Measurements from ENCODE around the gene PLEKHA4. TPM values are rescaled to one million over a fixed set of nuclear protein-coding genes. Genes with fewer than 3 reads are reported as not detected.
A peak's percentile ranks its signal among the peaks of the same experiment; 100 is the strongest.

The PLEKHA4 gene
- polyA plus RNA-seq, 1 donor: 14.5 TPM

DNA sequence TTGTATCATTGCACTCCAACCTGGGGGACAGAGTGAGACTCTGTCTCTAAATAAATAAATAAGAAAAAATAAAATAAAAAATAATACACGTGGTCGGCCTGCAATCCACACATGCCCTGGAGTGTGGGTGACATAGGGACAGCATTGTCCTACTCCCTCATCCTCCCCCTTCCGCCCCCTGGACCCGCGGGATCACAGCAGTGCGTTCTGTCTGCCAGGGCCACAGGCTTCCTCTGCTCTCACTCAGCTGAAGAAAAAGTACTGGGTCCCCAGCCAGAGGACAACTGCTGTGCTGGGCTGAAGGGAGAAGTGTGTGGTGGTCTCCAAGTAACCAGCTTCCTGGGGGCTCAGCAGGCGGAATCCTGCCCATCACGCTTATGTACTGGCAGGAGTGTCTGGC is 63.9 kb downstream of the PLEKHA4 start:
- peaks cover 31% of the 10 kb centered on the region for H3K4me1 ChIP-seq (ENCODE audit: control insufficient read depth, insufficient read depth, low read length)
- no peak overlapping the region for H3K27ac ChIP-seq (ENCODE audit: low read length)
- no peaks in the 10 kb centered on the region for H3K9me3 ChIP-seq (ENCODE audit: control insufficient read depth, low read depth, low read length)
- H3K27me3 ChIP-seq (ENCODE audit: control insufficient read depth, insufficient read depth, low read length): no peaks in the 10 kb centered on the region
- no peak overlapping the region for H3K4me3 ChIP-seq (ENCODE audit: low read length)
- peaks cover 10% of the 10 kb centered on the region for H3K36me3 ChIP-seq (ENCODE audit: control insufficient read depth, insufficient read depth, low read length)
- no CpG with 5 or more reads among the region's 8 CpGs for WGBS (ENCODE audit: insufficient coverage, low lambda C conversion rate)
- no peak for DNase-seq

DNA sequence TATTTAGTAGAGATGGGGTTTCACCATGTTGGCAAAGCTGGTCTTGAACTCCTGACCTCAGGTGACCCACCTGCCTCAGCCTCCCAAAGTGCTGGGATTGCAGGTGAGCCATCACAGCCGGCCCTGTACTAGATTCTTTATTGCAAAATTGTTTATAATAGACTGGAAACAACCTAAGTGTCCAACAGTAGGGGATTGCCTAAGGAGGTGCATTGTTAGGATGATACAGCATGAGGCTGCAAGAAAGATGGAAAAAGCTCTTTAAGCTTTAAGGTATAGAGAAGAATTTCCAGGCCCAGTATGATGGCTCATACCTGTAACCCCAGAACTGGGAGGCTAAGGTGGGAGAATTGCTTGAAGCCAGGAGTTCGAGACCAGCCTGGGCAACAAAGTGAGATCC is 65.8 kb downstream of the PLEKHA4 start:
- WGBS (ENCODE audit: insufficient coverage, low lambda C conversion rate): no CpG with 5 or more reads among the region's 2 CpGs
- H3K4me3 ChIP-seq (ENCODE audit: low read length): no peak overlapping the region
- no peaks in the 10 kb centered on the region for H3K9me3 ChIP-seq (ENCODE audit: control insufficient read depth, low read depth, low read length)
- H3K27ac ChIP-seq (ENCODE audit: low read length): no peak overlapping the region
- no peak for DNase-seq
- peaks cover 12% of the 10 kb centered on the region for H3K4me1 ChIP-seq (ENCODE audit: control insufficient read depth, insufficient read depth, low read length)
- H3K27me3 ChIP-seq (ENCODE audit: control insufficient read depth, insufficient read depth, low read length): no peaks in the 10 kb centered on the region
- peaks cover 16% of the 10 kb centered on the region for H3K36me3 ChIP-seq (ENCODE audit: control insufficient read depth, insufficient read depth, low read length)

DNA sequence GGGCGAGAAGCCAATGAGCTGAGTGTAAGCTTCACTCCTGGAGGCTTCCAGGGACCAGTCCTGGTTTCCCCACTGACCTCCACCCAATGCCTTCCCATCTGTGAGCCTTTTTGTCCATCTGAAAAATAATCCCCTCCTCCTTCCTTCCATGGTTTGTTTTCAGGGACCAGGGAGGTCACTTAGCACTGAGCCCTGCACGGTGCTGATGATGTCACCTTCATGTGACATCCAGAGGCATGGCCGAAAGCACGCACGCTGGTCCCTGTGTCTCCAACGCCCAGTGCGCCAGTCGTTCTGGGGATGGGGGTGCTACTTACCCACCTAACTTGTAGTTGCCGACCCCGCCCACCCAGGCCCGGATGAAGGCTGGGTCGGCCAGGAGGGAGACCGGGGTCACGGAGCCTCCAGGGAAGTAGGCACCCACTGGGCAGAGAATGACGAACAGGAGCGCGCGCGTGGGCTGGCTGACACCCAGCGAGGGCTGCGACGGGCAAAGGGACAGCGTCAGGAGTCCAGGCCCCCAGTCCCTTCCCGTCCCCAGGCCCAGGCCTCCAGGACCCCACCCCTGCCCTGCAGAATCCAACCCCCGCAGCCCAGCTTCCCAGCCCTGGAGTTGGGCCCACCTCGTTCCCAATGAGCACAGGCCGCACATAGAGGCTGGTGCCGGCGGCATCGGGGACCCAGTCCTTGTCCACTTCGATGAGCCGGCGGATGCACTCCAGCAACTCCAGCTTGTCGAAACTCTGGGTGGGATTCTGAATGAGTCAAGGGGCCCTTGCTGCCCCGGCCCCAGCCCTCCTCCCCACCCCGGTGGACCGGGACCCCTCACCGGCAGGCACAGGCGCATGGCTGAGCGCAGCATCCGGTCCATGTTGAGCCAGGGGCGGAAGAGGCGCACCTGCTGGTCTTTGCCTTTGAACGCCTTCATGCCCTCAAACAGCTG is 68.8 kb downstream of the PLEKHA4 start:
- no peak overlapping the region for H3K27ac ChIP-seq (ENCODE audit: low read length)
- H3K4me3 ChIP-seq (ENCODE audit: low read length): no peak overlapping the region
- WGBS (ENCODE audit: insufficient coverage, low lambda C conversion rate): 80% methylated on average over 3 of the region's 44 CpGs
- DNase-seq: no peak
- no peaks in the 10 kb centered on the region for H3K27me3 ChIP-seq (ENCODE audit: control insufficient read depth, insufficient read depth, low read length)
- no peaks in the 10 kb centered on the region for H3K9me3 ChIP-seq (ENCODE audit: control insufficient read depth, low read depth, low read length)
- H3K4me1 ChIP-seq (ENCODE audit: control insufficient read depth, insufficient read depth, low read length): peaks cover 11% of the 10 kb centered on the region
- H3K36me3 ChIP-seq (ENCODE audit: control insufficient read depth, insufficient read depth, low read length): peaks cover 23% of the 10 kb centered on the region

DNA sequence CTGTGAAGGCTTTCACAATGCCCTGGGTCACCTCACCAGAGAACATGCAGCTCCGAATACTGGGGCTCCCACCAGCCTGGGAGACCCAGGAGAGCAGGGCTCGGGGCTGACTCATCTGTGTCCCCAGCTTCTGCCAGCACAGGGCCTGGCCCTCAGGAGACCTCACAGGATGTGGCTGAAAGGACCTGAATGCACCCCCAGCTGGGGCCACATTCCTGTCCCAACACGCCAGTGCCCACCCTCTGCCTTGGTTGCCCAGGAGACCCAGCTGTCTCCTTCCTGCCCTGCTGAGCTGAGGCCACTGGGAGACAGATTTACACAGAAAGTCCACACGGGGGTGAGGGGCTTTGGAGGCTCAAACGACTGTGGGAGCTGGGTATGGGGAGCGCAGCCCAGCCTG is 69.5 kb downstream of the PLEKHA4 start:
- Histone ChIP-seq H3K4me3 (ENCODE audit: low read length) (no peak overlapping the region), H3K36me3 (ENCODE audit: control insufficient read depth, insufficient read depth, low read length) (peaks cover 21% of the 10 kb centered on the region), H3K9me3 (ENCODE audit: control insufficient read depth, low read depth, low read length) (no peaks in the 10 kb centered on the region), H3K27ac (ENCODE audit: low read length) (no peak overlapping the region), H3K27me3 (ENCODE audit: control insufficient read depth, insufficient read depth, low read length) (no peaks in the 10 kb centered on the region), H3K4me1 (ENCODE audit: control insufficient read depth, insufficient read depth, low read length) (peaks cover 11% of the 10 kb centered on the region)
- WGBS (ENCODE audit: insufficient coverage, low lambda C conversion rate): no CpG with 5 or more reads among the region's 6 CpGs
- no peak for DNase-seq

DNA sequence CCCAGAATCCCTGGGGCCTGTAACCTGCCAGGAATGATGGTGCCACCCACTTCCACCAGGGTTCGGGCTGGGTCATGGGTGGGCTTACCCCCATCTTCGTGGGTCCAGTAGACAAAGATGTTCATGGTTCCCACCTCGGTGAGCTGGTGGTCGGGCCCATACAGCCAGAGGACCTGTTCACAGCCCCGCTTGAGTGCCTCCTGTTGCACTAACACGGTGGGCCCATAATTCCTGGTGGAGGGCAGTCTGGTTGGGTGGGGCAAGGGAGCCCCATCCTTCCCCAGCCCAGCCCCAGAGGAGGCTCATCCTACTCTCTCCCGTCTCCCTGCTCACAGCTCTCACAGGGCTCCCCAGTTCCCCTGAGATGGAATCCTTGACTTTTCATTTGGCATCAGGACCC is 71.3 kb downstream of the PLEKHA4 start:
- no peaks in the 10 kb centered on the region for H3K9me3 ChIP-seq (ENCODE audit: control insufficient read depth, low read depth, low read length)
- WGBS (ENCODE audit: insufficient coverage, low lambda C conversion rate): no CpG with 5 or more reads among the region's 7 CpGs
- no peaks in the 10 kb centered on the region for H3K27me3 ChIP-seq (ENCODE audit: control insufficient read depth, insufficient read depth, low read length)
- H3K36me3 ChIP-seq (ENCODE audit: control insufficient read depth, insufficient read depth, low read length): peaks cover 17% of the 10 kb centered on the region
- H3K4me1 ChIP-seq (ENCODE audit: control insufficient read depth, insufficient read depth, low read length): peaks cover 11% of the 10 kb centered on the region
- no peak overlapping the region for H3K27ac ChIP-seq (ENCODE audit: low read length)
- no peak for DNase-seq
- no peak overlapping the region for H3K4me3 ChIP-seq (ENCODE audit: low read length)

DNA sequence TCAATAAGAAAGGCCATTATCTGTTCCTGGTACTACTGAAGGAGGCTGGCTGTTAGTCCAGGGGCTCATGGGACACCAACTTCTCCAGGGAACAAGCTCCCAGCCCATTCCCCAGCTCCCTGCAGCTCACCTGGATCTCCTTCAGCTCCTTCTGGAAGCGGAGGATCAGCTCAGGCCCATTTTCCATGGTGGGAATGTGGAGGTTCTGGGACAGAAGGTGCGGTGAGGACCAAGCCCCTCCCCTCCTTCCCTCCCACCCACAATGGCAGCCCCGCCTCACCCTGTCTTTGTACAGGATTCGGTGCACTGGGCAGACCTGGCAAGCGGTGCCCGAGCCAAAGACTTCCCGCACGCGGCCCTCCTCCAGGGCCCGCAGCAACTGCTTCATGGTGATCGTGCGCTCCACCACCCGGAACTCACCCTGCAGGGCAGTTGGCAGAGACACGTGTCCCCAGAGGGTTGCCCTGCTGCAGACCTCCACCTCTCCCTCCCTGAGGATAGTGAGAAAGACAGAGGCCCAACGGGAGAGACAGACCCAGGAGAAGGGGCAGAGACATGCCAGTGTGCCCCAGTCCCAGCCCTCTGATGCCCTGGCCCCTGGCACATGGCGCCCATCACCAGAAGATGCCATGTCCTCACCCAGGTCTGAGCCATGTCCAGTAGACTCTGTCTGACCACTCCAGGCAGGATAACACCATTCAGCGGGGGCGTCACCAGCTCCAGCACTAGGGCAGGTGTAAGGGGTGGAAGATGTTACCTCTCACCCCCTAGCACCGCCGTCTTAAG is 71.9 kb downstream of the PLEKHA4 start:
- no CpG with 5 or more reads among the region's 20 CpGs for WGBS (ENCODE audit: insufficient coverage, low lambda C conversion rate)

DNA sequence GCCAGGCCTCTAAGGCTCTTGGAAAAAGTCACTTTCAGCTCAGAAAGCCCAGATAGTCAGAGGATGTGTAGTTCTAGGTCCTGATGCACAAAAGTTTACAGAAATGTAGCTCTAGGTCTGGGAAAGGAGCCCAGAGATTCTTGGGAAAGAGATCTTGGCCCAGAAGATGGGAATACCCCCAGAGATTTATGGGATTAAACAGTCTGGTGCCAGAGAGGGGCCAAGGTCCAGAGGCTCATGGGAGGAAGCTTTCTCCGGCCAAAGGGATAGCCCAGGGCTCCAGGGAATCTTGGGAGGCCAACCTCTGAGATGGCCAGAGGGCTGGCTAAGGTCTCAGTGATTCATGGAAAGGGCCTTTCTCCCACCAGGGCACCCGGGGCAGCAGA is 72.7 kb downstream of the PLEKHA4 start:
- H3K4me3 ChIP-seq (ENCODE audit: low read length): no peak overlapping the region
- H3K27ac ChIP-seq (ENCODE audit: low read length): peak overlapping the region; percentile 51
- H3K9me3 ChIP-seq (ENCODE audit: control insufficient read depth, low read depth, low read length): no peaks in the 10 kb centered on the region
- H3K36me3 ChIP-seq (ENCODE audit: control insufficient read depth, insufficient read depth, low read length): peaks cover 17% of the 10 kb centered on the region
- H3K27me3 ChIP-seq (ENCODE audit: control insufficient read depth, insufficient read depth, low read length): no peaks in the 10 kb centered on the region
- DNase-seq: no peak
- WGBS (ENCODE audit: insufficient coverage, low lambda C conversion rate): no CpG with 5 or more reads among the region's 2 CpGs
- peaks cover 11% of the 10 kb centered on the region for H3K4me1 ChIP-seq (ENCODE audit: control insufficient read depth, insufficient read depth, low read length)

More for the DNA sequence above, 71.9 kb downstream of the PLEKHA4 start:
- Histone ChIP-seq H3K27me3 (ENCODE audit: control insufficient read depth, insufficient read depth, low read length) (no peaks in the 10 kb centered on the region), H3K4me1 (ENCODE audit: control insufficient read depth, insufficient read depth, low read length) (peaks cover 11% of the 10 kb centered on the region), H3K4me3 (ENCODE audit: low read length) (no peak overlapping the region), H3K27ac (ENCODE audit: low read length) (peak overlapping the region; percentile 51), H3K9me3 (ENCODE audit: control insufficient read depth, low read depth, low read length) (no peaks in the 10 kb centered on the region), H3K36me3 (ENCODE audit: control insufficient read depth, insufficient read depth, low read length) (peaks cover 17% of the 10 kb centered on the region)
- no peak for DNase-seq

DNA sequence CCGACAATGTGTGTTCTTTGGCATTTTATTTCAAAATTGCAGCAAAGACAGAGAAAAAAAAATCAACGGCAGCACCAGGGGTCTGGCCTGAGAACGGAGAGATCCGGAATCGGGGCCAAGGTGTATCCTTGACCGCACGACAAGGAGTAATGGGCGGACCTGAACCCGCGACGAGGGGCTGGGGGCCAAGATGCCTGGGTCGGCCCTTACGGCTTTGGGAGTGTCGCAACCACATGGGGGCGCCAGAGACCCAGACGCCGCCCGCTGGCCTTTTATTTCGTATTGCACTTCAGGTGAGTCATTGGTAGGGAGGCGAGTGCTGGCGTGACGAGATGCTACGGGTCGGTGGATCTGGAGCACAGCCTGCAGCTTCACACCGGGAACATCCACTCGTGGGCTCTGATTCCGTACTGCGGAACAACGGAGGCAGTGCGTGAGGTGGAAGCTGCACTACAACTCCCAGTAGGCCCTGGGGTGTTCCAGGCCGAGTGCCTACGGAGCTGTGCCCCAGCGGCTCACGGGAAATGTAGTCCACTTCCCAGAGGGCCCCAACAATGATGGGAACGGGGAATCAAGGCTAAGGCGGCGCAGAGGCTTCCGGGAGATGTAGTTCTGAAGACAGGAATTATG is 73.2 kb downstream of the PLEKHA4 start:
- no CpG with 5 or more reads among the region's 38 CpGs for WGBS (ENCODE audit: insufficient coverage, low lambda C conversion rate)
- Histone ChIP-seq H3K27ac (ENCODE audit: low read length) (peak overlapping the region; percentile 51), H3K4me3 (ENCODE audit: low read length) (peak overlapping the region; percentile 53), H3K27me3 (ENCODE audit: control insufficient read depth, insufficient read depth, low read length) (no peaks in the 10 kb centered on the region), H3K36me3 (ENCODE audit: control insufficient read depth, insufficient read depth, low read length) (peaks cover 17% of the 10 kb centered on the region), H3K9me3 (ENCODE audit: control insufficient read depth, low read depth, low read length) (no peaks in the 10 kb centered on the region), H3K4me1 (ENCODE audit: control insufficient read depth, insufficient read depth, low read length) (peaks cover 11% of the 10 kb centered on the region)
- peak; percentile 93 to 97 for DNase-seq

DNA sequence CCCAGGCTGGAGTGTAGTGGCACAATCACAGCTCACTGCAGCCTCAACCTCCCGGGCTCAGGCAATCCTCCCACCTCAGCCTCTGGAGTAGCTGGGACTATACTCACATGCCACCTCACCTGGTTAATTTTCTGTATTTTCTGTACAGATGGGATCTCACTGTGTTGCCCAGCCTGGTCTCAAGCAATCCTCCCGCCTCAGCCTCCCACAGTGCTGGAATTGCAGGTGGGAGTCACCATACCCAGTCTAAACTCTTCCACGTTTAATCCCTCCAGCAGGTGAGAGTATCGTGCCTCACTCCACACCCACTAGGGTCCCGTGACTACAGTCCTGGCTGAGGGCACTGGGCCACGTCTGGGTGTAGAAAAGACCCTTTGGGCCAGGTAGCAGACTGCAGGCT is 74.1 kb downstream of the PLEKHA4 start:
- H3K27ac ChIP-seq (ENCODE audit: low read length): no peak overlapping the region
- no peaks in the 10 kb centered on the region for H3K9me3 ChIP-seq (ENCODE audit: control insufficient read depth, low read depth, low read length)
- no peak for DNase-seq
- H3K4me3 ChIP-seq (ENCODE audit: low read length): no peak overlapping the region
- H3K36me3 ChIP-seq (ENCODE audit: control insufficient read depth, insufficient read depth, low read length): peaks cover 14% of the 10 kb centered on the region
- no CpG with 5 or more reads among the region's 6 CpGs for WGBS (ENCODE audit: insufficient coverage, low lambda C conversion rate)
- peaks cover 11% of the 10 kb centered on the region for H3K4me1 ChIP-seq (ENCODE audit: control insufficient read depth, insufficient read depth, low read length)
- no peaks in the 10 kb centered on the region for H3K27me3 ChIP-seq (ENCODE audit: control insufficient read depth, insufficient read depth, low read length)

DNA sequence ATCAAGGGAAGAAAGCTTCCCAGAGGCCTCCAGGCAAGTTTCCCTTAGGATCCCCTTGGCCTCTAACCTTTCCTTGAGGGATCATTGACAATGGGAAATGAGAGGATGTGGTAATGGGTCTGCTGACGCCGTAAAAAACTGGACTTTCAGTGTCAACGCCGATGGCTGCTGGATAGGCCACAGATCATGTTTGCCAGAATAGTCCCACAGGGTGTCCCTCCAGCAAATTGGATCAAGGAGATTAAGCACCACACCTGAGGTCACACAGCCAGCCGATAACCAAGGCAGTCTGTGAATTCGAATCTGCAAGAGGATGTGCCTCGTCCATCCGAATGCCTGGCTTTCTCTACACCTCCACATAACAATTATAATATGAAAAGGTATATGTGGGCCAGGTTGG is 75.1 kb downstream of the PLEKHA4 start:
- peaks cover 11% of the 10 kb centered on the region for H3K4me1 ChIP-seq (ENCODE audit: control insufficient read depth, insufficient read depth, low read length)
- no peak overlapping the region for H3K4me3 ChIP-seq (ENCODE audit: low read length)
- no peak for DNase-seq
- WGBS (ENCODE audit: insufficient coverage, low lambda C conversion rate): no CpG with 5 or more reads among the region's 8 CpGs
- H3K9me3 ChIP-seq (ENCODE audit: control insufficient read depth, low read depth, low read length): no peaks in the 10 kb centered on the region
- H3K27me3 ChIP-seq (ENCODE audit: control insufficient read depth, insufficient read depth, low read length): no peaks in the 10 kb centered on the region
- no peak overlapping the region for H3K27ac ChIP-seq (ENCODE audit: low read length)
- peaks cover 10% of the 10 kb centered on the region for H3K36me3 ChIP-seq (ENCODE audit: control insufficient read depth, insufficient read depth, low read length)

All from large intestine (tissue), 3 donors.